SK-N-SH treated with all-trans-retinoic acid at 6 μM for 48 hours (cell line): ENCODE results near the gene MRPS31.

Source experiments
- CSDC2 ChIP-seq: fragments of 250-450 bp; sonication (Bioruptor Pico); IDR thresholded peaks from 2 replicates; pipeline ENCODE4 v1.5.0; 2020; ENCODE audit warnings: mild to moderate bottlenecking, moderate library complexity
- RARB ChIP-seq: fragments of 250-450 bp; sonication (Bioruptor Pico); IDR thresholded peaks from 2 replicates; pipeline ENCODE4 v1.8.0; 2021; ENCODE audit warnings: mild to moderate bottlenecking, moderate library complexity
- TOX ChIP-seq: fragments of 250-450 bp; sonication (Bioruptor Pico); IDR thresholded peaks from 2 replicates; pipeline ENCODE4 v1.8.0; 2021; ENCODE audit warnings: mild to moderate bottlenecking, moderate library complexity, borderline replicate concordance
- ZFP3 ChIP-seq: fragments of 250-450 bp; sonication (Bioruptor Pico); IDR thresholded peaks from 2 replicates; pipeline ENCODE4 v1.5.0; 2020; ENCODE audit warnings: mild to moderate bottlenecking, moderate library complexity
- ZFP30 ChIP-seq: fragments of 450-650 bp; formaldehyde crosslinking; IDR thresholded peaks from 2 replicates; pipeline ENCODE4 v1.5.0; 2022; ENCODE audit warnings: mild to moderate bottlenecking, moderate library complexity
- ZNF565 ChIP-seq: fragments of 450-650 bp; formaldehyde crosslinking; conservative IDR thresholded peaks from 2 replicates; pipeline ENCODE4 v1.5.0; 2020; ENCODE audit warnings: low read depth, mild to moderate bottlenecking, moderate library complexity
- ZNF70 ChIP-seq: fragments of 450-650 bp; formaldehyde crosslinking; IDR thresholded peaks from 2 replicates; pipeline ENCODE4 v1.5.0; 2020; ENCODE audit warnings: mild to moderate bottlenecking, moderate library complexity
- TF ChIP-seq, protein P1 (sequence below): fragments of 250-450 bp; sonication (Bioruptor Pico); IDR thresholded peaks from 2 replicates; pipeline ENCODE4 v1.5.1; 2021; ENCODE audit warnings: mild to moderate bottlenecking, moderate library complexity
- TF ChIP-seq, protein P2 (sequence below): fragments of 250-450 bp; sonication (Bioruptor Pico); IDR thresholded peaks from 2 replicates; pipeline ENCODE4 v1.8.0; 2021; ENCODE audit warnings: low read depth, mild to moderate bottlenecking, moderate library complexity, borderline replicate concordance

DNA sequence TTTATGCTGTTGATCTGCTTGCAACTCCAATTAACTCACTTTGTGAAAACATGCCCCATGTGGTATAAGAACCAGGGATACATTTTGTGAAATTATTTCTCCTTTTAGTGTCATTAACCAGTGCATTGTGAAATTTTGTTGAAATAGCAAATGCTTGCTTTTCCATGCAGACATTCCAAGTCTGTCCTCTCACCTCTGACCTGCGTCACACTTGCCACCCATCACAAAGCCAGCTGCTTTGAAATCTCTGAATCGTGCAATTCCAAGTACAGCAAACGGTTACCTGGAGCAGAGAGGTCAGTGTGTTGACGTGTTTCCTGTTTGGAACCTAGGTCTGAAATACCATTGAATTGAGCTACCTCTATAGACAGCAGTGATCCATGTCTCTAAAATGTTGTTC is 13.6 kb upstream of the MRPS31 start:
- no peak for TF ChIP-seq CSDC2 (CRISPR knock-in tag)
- no peak for TF ChIP-seq ZFP3 (CRISPR knock-in tag)
- TF ChIP-seq, protein P1, sequence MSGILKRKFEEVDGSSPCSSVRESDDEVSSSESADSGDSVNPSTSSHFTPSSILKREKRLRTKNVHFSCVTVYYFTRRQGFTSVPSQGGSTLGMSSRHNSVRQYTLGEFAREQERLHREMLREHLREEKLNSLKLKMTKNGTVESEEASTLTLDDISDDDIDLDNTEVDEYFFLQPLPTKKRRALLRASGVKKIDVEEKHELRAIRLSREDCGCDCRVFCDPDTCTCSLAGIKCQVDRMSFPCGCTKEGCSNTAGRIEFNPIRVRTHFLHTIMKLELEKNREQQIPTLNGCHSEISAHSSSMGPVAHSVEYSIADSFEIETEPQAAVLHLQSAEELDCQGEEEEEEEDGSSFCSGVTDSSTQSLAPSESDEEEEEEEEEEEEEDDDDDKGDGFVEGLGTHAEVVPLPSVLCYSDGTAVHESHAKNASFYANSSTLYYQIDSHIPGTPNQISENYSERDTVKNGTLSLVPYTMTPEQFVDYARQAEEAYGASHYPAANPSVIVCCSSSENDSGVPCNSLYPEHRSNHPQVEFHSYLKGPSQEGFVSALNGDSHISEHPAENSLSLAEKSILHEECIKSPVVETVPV (CRISPR knock-in tag) = no peak
- TF ChIP-seq ZNF70 = no peak
- TF ChIP-seq TOX = no peak
- TF ChIP-seq, protein P2, sequence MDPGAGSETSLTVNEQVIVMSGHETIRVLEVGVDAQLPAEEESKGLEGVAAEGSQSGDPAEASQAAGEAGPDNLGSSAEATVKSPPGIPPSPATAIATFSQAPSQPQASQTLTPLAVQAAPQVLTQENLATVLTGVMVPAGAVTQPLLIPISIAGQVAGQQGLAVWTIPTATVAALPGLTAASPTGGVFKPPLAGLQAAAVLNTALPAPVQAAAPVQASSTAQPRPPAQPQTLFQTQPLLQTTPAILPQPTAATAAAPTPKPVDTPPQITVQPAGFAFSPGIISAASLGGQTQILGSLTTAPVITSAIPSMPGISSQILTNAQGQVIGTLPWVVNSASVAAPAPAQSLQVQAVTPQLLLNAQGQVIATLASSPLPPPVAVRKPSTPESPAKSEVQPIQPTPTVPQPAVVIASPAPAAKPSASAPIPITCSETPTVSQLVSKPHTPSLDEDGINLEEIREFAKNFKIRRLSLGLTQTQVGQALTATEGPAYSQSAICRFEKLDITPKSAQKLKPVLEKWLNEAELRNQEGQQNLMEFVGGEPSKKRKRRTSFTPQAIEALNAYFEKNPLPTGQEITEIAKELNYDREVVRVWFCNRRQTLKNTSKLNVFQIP (CRISPR knock-in tag) = no peak
- TF ChIP-seq ZNF565 = no peak
- no peak for TF ChIP-seq ZFP30 (CRISPR knock-in tag)
- no peak for TF ChIP-seq RARB (CRISPR knock-in tag)
